Mesothelial cell of epicardium (in vitro differentiated cells): ENCODE measurements around the gene KCNC4. TPM values are rescaled to one million over a fixed set of nuclear protein-coding genes. Genes with fewer than 3 reads are reported as not detected.

Experiments
- DNase-seq, 2 experiments: peaks; one replicate each; pipeline ENCODE4 v3.0.0; 2021; ENCODE audit warnings: low spot score in 2 of 2; ENCODE audit not compliant: unreplicated experiment in 2 of 2
- H3K27ac Mint-ChIP-seq: 2 replicates; pipeline ENCODE4 v1.8.0; 2021; ENCODE audit warnings: mixed read lengths
- H3K27me3 Mint-ChIP-seq: 2 replicates; pipeline ENCODE4 v1.8.0; 2021; ENCODE audit warnings: low read depth, mixed read lengths
- H3K36me3 Mint-ChIP-seq: 2 replicates; pipeline ENCODE4 v1.8.0; 2021; ENCODE audit warnings: mixed read lengths
- H3K4me1 Mint-ChIP-seq: 2 replicates; pipeline ENCODE4 v1.8.0; 2021; ENCODE audit warnings: mixed read lengths
- H3K4me3 Mint-ChIP-seq: 2 replicates; pipeline ENCODE4 v1.8.0; 2021; ENCODE audit warnings: mild to moderate bottlenecking, moderate library complexity, mixed read lengths
- H3K9me3 Mint-ChIP-seq: 2 replicates; pipeline ENCODE4 v1.8.0; 2021; ENCODE audit warnings: mixed read lengths
- total RNA-seq: library from RNA; stranded (reverse); gene quantifications from 3 replicates; pipeline ENCODE4 v1.2.1, GENCODE V29; 2021
- TF ChIP-seq, protein P1 (sequence below): fragments of 200-600 bp; sonication (generic); IDR thresholded peaks from one replicate; pipeline ENCODE4 v1.5.0; 2021; ENCODE audit warnings: antibody characterized with exemption; ENCODE audit not compliant: unreplicated experiment

Gene KCNC4
- total RNA-seq, 1 donor from 2014 or later: 4.5 TPM

DNA sequence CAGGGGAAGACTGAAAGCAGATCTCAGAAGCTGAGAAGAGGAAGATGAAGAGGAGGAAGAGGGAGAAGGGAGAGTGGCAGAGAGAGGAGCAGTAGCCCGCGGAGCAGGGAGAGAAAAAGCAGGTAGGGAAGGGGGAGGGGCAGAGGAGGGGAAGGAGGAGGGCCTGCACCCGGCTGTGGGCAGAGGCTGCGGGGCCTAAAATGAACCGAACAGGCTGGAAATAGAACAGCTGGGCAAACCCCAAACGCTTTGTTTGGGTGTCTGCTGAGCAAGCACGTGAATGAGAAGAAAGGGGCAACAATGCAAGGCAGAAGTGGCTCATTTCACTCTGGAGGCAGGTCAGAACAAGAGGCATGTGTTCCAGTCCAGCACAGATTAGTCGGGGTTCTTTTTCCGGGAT, 33.5 kb downstream of the KCNC4 start:
- Mint-ChIP-seq H3K36me3 (no peaks in the 10 kb centered on the region), H3K9me3 (no peaks in the 10 kb centered on the region), H3K4me1 (peaks cover 4% of the 10 kb centered on the region), H3K27ac (no peak overlapping the region), H3K4me3 (no peak overlapping the region), H3K27me3 (peaks cover 34% of the 10 kb centered on the region)
- TF ChIP-seq, protein P1, sequence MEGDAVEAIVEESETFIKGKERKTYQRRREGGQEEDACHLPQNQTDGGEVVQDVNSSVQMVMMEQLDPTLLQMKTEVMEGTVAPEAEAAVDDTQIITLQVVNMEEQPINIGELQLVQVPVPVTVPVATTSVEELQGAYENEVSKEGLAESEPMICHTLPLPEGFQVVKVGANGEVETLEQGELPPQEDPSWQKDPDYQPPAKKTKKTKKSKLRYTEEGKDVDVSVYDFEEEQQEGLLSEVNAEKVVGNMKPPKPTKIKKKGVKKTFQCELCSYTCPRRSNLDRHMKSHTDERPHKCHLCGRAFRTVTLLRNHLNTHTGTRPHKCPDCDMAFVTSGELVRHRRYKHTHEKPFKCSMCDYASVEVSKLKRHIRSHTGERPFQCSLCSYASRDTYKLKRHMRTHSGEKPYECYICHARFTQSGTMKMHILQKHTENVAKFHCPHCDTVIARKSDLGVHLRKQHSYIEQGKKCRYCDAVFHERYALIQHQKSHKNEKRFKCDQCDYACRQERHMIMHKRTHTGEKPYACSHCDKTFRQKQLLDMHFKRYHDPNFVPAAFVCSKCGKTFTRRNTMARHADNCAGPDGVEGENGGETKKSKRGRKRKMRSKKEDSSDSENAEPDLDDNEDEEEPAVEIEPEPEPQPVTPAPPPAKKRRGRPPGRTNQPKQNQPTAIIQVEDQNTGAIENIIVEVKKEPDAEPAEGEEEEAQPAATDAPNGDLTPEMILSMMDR: no peak
- DNase-seq: no peak

DNA sequence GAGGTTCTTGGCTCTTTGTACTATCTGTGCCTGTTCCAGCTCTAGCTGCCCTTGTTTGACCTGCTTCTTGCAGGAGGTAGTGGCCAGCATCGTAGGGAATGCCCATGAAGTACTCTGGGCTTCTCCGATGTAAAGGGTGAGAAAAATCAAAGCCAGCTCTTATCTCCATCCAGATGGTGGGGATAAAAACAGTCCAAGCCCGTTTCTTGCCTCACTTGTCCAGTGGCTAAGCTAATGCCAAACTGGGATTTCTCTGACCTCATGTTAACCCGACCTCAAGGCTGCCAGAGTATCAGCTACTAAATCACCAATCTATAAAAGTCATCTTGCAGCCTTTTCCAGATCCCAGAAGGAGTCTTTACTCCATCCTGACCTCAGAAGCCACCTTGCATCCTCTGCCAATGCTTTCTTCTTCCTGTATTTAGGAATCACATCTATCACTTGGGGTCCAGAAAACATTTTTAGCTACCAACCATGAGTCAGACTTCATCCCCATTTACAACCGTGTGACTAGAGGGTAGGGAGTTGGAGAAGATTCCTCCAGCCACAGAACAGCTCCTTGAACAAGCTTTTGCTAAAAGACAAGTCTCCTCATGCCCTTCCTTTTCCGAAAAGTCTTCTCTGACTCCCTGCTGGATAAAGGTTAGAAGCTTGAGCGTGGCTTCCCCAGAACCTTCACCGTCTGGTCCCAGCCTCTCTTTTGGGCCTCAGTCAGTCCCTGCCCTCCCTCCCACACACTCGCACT, 35.9 kb downstream of the KCNC4 start:
- H3K27me3 Mint-ChIP-seq: peaks cover 28% of the 10 kb centered on the region
- TF ChIP-seq, protein P1: no peak
- peaks cover 5% of the 10 kb centered on the region for H3K4me1 Mint-ChIP-seq
- no peaks in the 10 kb centered on the region for H3K9me3 Mint-ChIP-seq
- H3K36me3 Mint-ChIP-seq: no peaks in the 10 kb centered on the region
- no peak overlapping the region for H3K4me3 Mint-ChIP-seq
- no peak for DNase-seq
- no peak overlapping the region for H3K27ac Mint-ChIP-seq

GRCh38 chr1:110248746-110249145, 38.6 kb downstream of the KCNC4 start:
- H3K4me3 Mint-ChIP-seq: no peak overlapping the region
- no peak for DNase-seq
- no peak overlapping the region for H3K27ac Mint-ChIP-seq
- H3K4me1 Mint-ChIP-seq: peaks cover 4% of the 10 kb centered on the region
- peaks cover 3% of the 10 kb centered on the region for H3K9me3 Mint-ChIP-seq
- TF ChIP-seq, protein P1: no peak
- peaks cover 22% of the 10 kb centered on the region for H3K27me3 Mint-ChIP-seq
- no peaks in the 10 kb centered on the region for H3K36me3 Mint-ChIP-seq

DNA sequence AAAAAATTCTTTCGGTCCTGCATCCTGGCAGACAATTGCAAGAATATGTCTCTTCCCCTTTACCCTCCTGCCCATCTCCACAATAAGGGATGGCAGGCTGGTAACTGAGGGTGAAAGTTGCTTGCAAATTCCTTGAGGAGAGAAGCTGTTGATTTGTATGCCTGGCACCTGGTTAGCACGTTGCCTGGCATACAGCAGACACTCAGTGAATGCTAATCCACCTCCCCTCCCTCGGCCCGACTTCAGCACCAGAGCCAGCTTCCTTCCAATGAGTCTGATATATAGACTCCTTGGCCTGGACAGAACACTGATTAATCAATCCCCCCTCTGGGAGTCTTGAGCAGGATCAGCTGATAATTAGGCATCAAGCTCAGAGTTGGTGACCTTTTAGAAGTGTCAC, 39.1 kb downstream of the KCNC4 start:
- Mint-ChIP-seq H3K4me3 (no peak overlapping the region), H3K27ac (no peak overlapping the region), H3K36me3 (no peaks in the 10 kb centered on the region), H3K27me3 (peaks cover 24% of the 10 kb centered on the region), H3K4me1 (peaks cover 4% of the 10 kb centered on the region), H3K9me3 (peaks cover 3% of the 10 kb centered on the region)
- TF ChIP-seq, protein P1: no peak
- DNase-seq: no peak

- Mint-ChIP-seq H3K36me3 (no peaks in the 10 kb centered on the region), H3K4me3 (no peak overlapping the region), H3K27ac (no peak overlapping the region), H3K4me1 (peaks cover 4% of the 10 kb centered on the region), H3K27me3 (peaks cover 29% of the 10 kb centered on the region), H3K9me3 (peaks cover 3% of the 10 kb centered on the region)
- DNase-seq: no peak
- TF ChIP-seq, protein P1: no peak
Measured at GRCh38 chr1:110250008-110250407, 39.9 kb downstream of the KCNC4 start.
